ENCODE measurements around the gene PTPRA.

DNA sequence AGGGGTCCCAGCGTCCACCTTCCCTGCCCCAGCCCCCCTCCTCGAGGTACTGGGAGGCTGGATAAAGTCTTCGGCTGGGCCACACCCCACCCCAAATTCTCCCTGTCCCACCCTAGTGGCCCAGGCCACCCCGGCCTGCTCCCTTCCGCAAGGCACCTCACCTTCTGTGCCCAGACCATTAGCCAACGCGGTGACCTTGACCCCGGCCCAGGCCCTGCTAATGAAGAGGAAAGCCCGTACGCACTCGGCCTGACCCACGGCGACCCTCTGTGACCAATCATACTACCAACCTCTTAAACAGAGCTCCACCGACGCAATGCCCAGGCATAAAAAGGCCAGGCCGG is 198.0 kb downstream of the PTPRA start:
- TF ChIP-seq, protein P1, sequence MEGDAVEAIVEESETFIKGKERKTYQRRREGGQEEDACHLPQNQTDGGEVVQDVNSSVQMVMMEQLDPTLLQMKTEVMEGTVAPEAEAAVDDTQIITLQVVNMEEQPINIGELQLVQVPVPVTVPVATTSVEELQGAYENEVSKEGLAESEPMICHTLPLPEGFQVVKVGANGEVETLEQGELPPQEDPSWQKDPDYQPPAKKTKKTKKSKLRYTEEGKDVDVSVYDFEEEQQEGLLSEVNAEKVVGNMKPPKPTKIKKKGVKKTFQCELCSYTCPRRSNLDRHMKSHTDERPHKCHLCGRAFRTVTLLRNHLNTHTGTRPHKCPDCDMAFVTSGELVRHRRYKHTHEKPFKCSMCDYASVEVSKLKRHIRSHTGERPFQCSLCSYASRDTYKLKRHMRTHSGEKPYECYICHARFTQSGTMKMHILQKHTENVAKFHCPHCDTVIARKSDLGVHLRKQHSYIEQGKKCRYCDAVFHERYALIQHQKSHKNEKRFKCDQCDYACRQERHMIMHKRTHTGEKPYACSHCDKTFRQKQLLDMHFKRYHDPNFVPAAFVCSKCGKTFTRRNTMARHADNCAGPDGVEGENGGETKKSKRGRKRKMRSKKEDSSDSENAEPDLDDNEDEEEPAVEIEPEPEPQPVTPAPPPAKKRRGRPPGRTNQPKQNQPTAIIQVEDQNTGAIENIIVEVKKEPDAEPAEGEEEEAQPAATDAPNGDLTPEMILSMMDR (IDR thresholded peaks at IDR 0.05): no peak
- TF ChIP-seq, protein P2, sequence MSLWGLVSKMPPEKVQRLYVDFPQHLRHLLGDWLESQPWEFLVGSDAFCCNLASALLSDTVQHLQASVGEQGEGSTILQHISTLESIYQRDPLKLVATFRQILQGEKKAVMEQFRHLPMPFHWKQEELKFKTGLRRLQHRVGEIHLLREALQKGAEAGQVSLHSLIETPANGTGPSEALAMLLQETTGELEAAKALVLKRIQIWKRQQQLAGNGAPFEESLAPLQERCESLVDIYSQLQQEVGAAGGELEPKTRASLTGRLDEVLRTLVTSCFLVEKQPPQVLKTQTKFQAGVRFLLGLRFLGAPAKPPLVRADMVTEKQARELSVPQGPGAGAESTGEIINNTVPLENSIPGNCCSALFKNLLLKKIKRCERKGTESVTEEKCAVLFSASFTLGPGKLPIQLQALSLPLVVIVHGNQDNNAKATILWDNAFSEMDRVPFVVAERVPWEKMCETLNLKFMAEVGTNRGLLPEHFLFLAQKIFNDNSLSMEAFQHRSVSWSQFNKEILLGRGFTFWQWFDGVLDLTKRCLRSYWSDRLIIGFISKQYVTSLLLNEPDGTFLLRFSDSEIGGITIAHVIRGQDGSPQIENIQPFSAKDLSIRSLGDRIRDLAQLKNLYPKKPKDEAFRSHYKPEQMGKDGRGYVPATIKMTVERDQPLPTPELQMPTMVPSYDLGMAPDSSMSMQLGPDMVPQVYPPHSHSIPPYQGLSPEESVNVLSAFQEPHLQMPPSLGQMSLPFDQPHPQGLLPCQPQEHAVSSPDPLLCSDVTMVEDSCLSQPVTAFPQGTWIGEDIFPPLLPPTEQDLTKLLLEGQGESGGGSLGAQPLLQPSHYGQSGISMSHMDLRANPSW (CRISPR knock-in tag; conservative IDR thresholded peaks at IDR 0.05; ENCODE audit: low read depth): no peak
- TF ChIP-seq ZNF232 (CRISPR knock-in tag; IDR thresholded peaks at IDR 0.05): no peak
- no peak for TF ChIP-seq SMAD4 (CRISPR knock-in tag; IDR thresholded peaks at IDR 0.05)

Measured in WTC11 (cell line).